HG02840 (cell line): ENCODE results near the gene TRAPPC12.
"Not testable (repeated sequence)": the region's sequence is repeated elsewhere in the genome, so short reads cannot be mapped to it uniquely, and the experiment has no call there.

Source experiments
- ATAC-seq: cut with Tn5 transposase; IDR thresholded peaks from one replicate; pipeline ENCODE4 v1.9.1; 2021; ENCODE audit warnings: mild to moderate bottlenecking, moderate library complexity, moderate number of reproducible peaks; ENCODE audit not compliant: unreplicated experiment, low FRiP score

TRAPPC12 gene

GRCh38 chr2:3430172-3430571, 50.7 kb downstream of the TRAPPC12 start:
- no peak for ATAC-seq

- ATAC-seq = no peak
Observed at GRCh38 chr2:3430740-3431490, 51.4 kb downstream of the TRAPPC12 start.

DNA sequence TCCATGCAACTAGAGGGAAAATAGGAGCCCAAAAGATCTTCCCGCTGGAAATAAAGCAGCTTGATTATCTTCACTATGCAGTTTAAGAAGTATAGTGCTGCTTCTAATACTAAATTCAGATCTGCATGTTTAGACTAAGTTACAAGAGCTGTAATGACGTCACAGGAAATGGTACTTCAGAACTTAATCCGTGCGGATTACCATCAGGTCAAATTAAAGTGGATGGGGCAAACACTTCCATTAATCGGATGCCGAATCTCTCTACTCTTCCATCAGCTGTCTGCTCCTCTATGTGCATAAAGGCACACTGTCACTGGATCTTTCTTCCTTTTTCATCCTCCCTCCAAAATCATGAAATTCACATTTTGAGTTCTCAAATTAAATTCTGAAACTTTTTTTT, 52.6 kb downstream of the TRAPPC12 start:
- ATAC-seq = no peak

DNA sequence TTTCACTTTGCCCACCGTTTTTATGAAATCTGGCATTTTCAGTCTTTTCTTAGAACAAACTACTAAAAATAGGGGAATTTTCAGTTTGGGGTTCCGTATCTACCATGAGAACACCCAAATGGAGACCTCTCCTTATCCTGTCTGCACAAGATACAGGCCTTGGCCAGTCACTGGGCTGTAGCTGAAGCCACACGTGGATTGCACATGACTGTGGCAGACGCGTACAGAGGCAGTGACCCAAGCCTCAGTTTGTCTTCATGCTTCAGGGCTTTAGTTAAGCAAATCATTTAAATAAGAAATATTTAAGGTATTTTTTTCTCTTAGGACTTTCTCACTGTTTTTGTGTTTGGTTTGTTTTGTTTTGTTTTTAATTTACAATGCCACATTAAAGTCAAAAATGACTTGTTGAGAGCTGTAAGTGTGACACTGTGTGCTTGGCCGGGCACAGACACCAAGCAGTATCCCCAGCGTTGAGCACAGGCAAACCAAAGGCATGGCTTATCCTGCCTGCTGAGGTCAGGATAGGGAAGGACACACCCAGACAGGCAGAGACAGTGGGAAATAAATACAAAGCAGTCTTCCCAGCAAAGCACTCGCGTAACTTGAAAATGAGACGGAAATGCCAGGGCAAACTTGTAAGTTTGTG, 53.3 kb downstream of the TRAPPC12 start:
- no peak for ATAC-seq

- ATAC-seq = no peak
Observed at GRCh38 chr2:3433339-3433699, 53.8 kb downstream of the TRAPPC12 start.

DNA sequence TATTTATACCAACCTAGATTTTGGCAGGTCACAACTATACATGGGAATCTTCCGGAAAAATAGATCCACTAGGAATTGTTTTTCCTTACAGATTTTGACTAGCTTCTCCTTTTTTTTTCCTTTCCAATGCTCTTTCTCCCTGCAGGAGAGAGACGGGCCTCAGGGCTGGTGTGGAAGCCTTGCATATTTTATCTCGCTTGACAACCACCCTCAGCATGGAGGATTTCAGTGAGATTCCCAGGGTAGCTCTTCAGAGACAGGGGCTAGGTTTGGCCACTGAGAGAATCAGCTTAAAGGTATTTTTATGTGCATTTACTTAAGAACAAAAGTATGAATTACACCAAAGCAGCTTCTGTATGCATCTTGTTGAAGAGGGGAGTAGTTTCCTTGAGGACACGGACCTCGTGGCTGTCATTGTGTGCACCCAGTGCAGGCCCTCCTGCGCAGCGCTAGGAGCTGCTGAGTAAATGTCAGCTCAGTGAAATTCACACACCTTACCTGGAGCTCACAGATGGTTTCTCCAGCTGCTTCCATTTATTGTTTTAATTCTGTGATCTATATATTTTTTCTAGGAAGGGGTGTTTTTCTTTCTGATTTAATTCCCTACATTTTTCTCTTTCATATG, 54.4 kb downstream of the TRAPPC12 start:
- no peak for ATAC-seq

- no peak for ATAC-seq
Observed at GRCh38 chr2:3434654-3435053, 55.2 kb downstream of the TRAPPC12 start.

- ATAC-seq = no peak
Observed at GRCh38 chr2:3435445-3435844, 56.0 kb downstream of the TRAPPC12 start.

GRCh38 chr2:3440477-3440876, 61.0 kb downstream of the TRAPPC12 start:
- ATAC-seq = no peak

DNA sequence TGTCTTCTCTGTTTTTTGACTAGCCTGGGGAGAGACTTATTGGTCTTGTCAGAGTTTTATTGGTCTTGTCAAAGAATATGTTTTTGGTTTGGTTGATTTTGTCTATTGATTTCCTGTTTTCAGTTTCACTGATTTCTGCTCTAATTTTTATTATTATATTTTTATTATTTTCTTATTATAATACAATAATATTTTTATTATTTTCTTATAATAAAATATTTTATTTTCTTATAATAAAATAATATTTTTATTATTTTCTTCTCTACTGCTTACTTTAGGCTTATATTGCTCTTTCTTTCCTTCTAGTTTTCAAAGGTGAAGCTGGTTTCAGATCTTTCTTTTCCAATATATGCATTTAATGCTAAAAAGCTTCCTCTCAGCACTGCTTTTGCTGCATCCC, 62.0 kb downstream of the TRAPPC12 start:
- no peak for ATAC-seq

GRCh38 chr2:3442185-3442584, 62.7 kb downstream of the TRAPPC12 start:
- no peak for ATAC-seq

GRCh38 chr2:3443083-3443482, 63.6 kb downstream of the TRAPPC12 start:
- no peak for ATAC-seq

GRCh38 chr2:3443506-3444084, 64.1 kb downstream of the TRAPPC12 start:
- no peak for ATAC-seq

DNA sequence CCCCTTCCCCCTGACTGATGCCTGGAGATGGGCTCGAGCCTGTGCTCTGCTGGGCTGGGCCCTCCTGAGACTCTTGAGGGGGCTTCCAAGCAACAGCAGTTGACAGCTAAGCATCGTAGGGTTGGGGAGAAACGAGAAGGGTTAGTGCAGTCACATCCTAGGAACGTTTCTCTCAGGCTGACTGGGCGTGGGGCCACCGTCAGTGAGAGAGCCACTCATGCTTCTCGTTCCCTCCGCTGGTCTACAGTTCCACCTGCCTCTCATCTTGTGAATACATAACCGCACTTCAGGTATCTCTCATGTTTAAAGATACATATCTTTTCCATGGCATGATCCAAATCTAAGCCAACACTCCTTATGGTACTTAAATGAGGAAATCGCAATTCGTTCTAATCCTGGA, 66.4 kb downstream of the TRAPPC12 start:
- no peak for ATAC-seq

- no peak for ATAC-seq
Observed at GRCh38 chr2:3446381-3446780, 66.9 kb downstream of the TRAPPC12 start.

DNA sequence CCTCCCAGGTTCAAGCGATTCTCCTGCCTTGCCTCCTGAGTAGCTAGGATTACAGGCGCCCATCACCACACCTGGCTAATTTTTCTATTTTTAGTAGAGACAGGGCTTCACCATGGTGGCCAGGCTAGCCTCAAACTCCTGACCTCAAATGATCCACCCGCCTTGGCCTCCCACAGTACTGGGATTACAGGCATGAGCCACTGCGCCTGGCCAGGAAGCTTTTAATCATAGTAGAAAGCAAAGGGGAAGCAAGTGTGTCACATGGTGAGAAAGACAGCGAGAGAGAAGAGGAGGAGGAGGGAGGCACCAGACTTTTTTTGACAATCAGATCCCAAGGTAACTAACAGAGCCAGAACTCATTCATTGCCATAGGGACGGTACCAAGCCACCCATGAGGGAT, 67.7 kb downstream of the TRAPPC12 start:
- ATAC-seq = not testable (repeated sequence)

GRCh38 chr2:3447789-3448317, 68.4 kb downstream of the TRAPPC12 start:
- no peak for ATAC-seq

GRCh38 chr2:3448441-3448911, 69.0 kb downstream of the TRAPPC12 start:
- not testable (repeated sequence) for ATAC-seq

- no peak for ATAC-seq
Observed at GRCh38 chr2:3449086-3449485, 69.6 kb downstream of the TRAPPC12 start.

DNA sequence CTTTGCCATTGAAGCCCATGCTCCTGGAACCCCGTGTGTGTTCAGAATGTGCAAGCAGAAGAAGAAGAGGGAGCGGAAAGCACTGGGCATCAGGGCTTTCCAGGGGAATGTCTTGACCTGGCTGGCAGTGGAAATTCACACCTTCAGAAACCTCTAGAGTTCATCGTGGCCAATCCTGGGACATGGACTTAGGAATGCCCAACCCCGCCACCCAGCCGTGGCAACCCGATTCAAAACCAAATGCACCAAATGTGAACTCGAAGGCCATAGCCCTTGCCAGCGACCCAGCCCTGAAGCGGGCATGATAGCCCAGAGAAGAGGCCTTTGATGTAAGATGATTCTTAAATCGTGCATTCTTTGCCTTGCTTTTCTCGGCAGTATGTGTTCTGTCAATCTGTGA, 70.4 kb downstream of the TRAPPC12 start:
- ATAC-seq = no peak

DNA sequence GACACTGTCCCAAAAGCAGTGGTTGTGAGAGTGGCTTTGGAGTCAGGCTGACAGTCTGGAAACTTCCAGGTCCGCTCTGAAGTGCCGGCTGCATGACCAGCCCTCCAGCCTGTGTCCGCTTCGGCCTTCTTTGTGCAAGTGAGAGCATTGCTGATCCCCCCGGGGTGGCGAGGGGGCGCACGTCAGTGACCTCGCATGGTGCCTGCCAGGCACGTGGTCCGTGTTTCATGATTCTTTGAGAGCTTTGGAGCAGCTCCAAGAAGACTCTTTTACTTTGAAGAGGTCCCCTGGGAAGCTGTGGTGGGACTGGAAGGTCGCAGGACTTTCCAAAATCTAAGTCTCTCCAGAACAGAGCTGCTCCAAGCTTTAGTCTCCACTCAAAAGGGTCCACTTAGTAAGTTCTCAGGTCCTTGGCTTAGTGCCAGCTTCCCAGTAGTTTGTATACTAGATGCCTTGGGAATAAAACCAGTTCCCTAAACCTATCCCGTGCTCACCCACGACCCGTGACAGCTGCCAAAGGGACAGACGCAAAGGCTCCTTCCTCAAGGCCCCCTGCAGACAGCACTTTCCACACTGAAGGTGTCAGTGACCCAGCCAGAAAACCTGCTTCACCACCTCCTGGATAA, 71.0 kb downstream of the TRAPPC12 start:
- ATAC-seq = no peak
